K562 (cell line): ENCODE results near the gene C10orf90. TPM values are rescaled to one million over a fixed set of nuclear protein-coding genes. Genes with fewer than 3 reads are reported as not detected.

Experiments used
- ATAC-seq: fragments of 200-7000 bp; cut with Tn5 transposase; 3 replicates; pipeline ENCODE4 v1.9.1; 2020; ENCODE audit warnings: moderate library complexity
- BruUV-seq: library from RNA; stranded (reverse); fragments of 400-500 nt; replicated peaks from 2 replicates; lab custom pipeline; 2021; lab: Mats Ljungman, UMichigan
- CTCF ChIA-PET: fragments of 300-600 bp; formaldehyde crosslinking; extraction: SDS; loops from one replicate; lab custom pipeline; 2021; ENCODE audit warnings: low intra/inter-chr PET ratio; lab: Yijun Ruan, JAX
- POLR2A ChIA-PET: fragments of 300-600, 350-650 bp; sonication (Branson Sonifier 250); formaldehyde crosslinking; extraction: SDS; loops from one replicate; lab custom pipeline; 2021; ENCODE audit warnings: antibody characterized with exemption, inconsistent platforms; lab: Yijun Ruan, JAX
- DNase-seq, 4 experiments: peaks; one replicate each; pipeline versions ENCODE4 v3.0.0 to v3.0.0-alpha.2; 2011 to 2018; ENCODE audit warnings: low spot score in 3 of 4, mixed read lengths in 3 of 4; ENCODE audit errors: extremely low read depth in 1 of 4
- FAIRE-seq: peaks from 2 replicates; lab custom pipeline; 2011; peaks lifted over from hg19 to GRCh38; lab: Jason Lieb, UNC
- H2AFZ ChIP-seq: 2 replicates; pipeline ENCODE4 v1.6.0; 2011; ENCODE audit warnings: low read depth, low read length, control low read depth, inconsistent platforms
- H3K27ac ChIP-seq: fragments of 200-600 bp; 3 replicates; pipeline ENCODE4 v1.8.0; 2011; ENCODE audit warnings: low read depth, mild to moderate bottlenecking, control low read depth, inconsistent platforms, low read length, moderate library complexity, mixed read lengths; ENCODE audit errors: extremely low read depth
- H3K27me3 ChIP-seq, 2 experiments: fragments of 300-600 bp in 1 of 2; 2 replicates in 1 of 2; 3 replicates in 1 of 2; pipeline versions ENCODE4 v1.6.0 to v1.8.0; 2011; ENCODE audit warnings: inconsistent platforms in 2 of 2, low read length in 2 of 2, mild to moderate bottlenecking in 1 of 2, mixed read lengths in 1 of 2, moderate library complexity in 1 of 2; ENCODE audit not compliant: control insufficient read depth in 2 of 2, insufficient read depth in 2 of 2
- H3K36me3 ChIP-seq: fragments of 300-600 bp; 3 replicates; pipeline ENCODE4 v1.8.0; 2011; ENCODE audit warnings: mild to moderate bottlenecking, low read length, inconsistent platforms; ENCODE audit not compliant: control insufficient read depth, insufficient read depth
- H3K4me1 ChIP-seq, 2 experiments: fragments of 200-600 bp in 1 of 2; replicated peaks in 1 of 2; 2 replicates in 1 of 2; 3 replicates in 1 of 2; pipeline versions ENCODE4 v1.5.1 to v1.8.0; 2011; ENCODE audit warnings: inconsistent platforms in 2 of 2, low read length in 2 of 2, mild to moderate bottlenecking in 1 of 2, mixed read lengths in 1 of 2, moderate library complexity in 1 of 2; ENCODE audit not compliant: control insufficient read depth in 2 of 2, insufficient read depth in 2 of 2
- H3K4me2 ChIP-seq: 2 replicates; pipeline ENCODE4 v1.6.1; 2011; ENCODE audit warnings: low read length, control low read depth, inconsistent platforms, mixed read lengths; ENCODE audit not compliant: insufficient read depth
- H3K4me3 ChIP-seq: fragments of 200-600 bp; sonication (generic), shearing (Covaris generic); 2 replicates; pipeline ENCODE4 v1.5.1; 2016; ENCODE audit warnings: control low read depth, inconsistent platforms
- H3K79me2 ChIP-seq: fragments of 200-600 bp; 3 replicates; pipeline ENCODE4 v1.8.0; 2011; ENCODE audit warnings: low read length, inconsistent platforms; ENCODE audit not compliant: control insufficient read depth, insufficient read depth
- H3K9ac ChIP-seq, 2 experiments: 2 replicates each; pipeline versions ENCODE4 v1.6.0 to v1.6.1; 2011; ENCODE audit warnings: low read depth in 2 of 2, low read length in 2 of 2, control low read depth in 1 of 2, inconsistent platforms in 1 of 2, mild to moderate bottlenecking in 1 of 2, mixed read lengths in 1 of 2; ENCODE audit not compliant: insufficient read depth in 1 of 2
- H3K9me1 ChIP-seq: one replicate; pipeline ENCODE4 v1.6.0; 2011; ENCODE audit warnings: inconsistent platforms, mild to moderate bottlenecking, low read length, moderate library complexity; ENCODE audit not compliant: control insufficient read depth, insufficient read depth
- H3K9me3 ChIP-seq: replicated peaks from 2 replicates; pipeline ENCODE4 v1.5.1; 2011; ENCODE audit warnings: low read depth, low read length, inconsistent platforms; ENCODE audit not compliant: control insufficient read depth, insufficient read depth
- H4K20me1 ChIP-seq: replicated peaks from 2 replicates; pipeline ENCODE4 v1.6.1; 2011; ENCODE audit warnings: low read length, inconsistent platforms, mixed read lengths; ENCODE audit not compliant: control insufficient read depth, insufficient read depth
- ARID2 ChIP-seq: fragments of 450-650 bp; IDR thresholded peaks from 2 replicates; pipeline ENCODE4 v1.6.1; 2017; ENCODE audit warnings: antibody characterized with exemption, mild to moderate bottlenecking
- MED1 ChIP-seq: sonication (generic); formaldehyde crosslinking; IDR thresholded peaks from 2 replicates; pipeline ENCODE4 v1.8.1; 2023; ENCODE audit warnings: missing genetic modification reagents, borderline replicate concordance
- TARDBP ChIP-seq: fragments of 450-650 bp; IDR thresholded peaks from 2 replicates; pipeline ENCODE4 v1.6.1; 2016
- WGBS: fragments of 100-300 bp; shearing (Covaris generic); methylation state at CpG from one replicate; pipeline ENCODE4 v1.1.6; 2016; ENCODE audit warnings: low coverage, mixed read lengths; ENCODE audit not compliant: insufficient coverage; ENCODE audit errors: missing lambda C conversion rate; 5-methylcytosine and 5-hydroxymethylcytosine counted together
- in situ Hi-C: fragments of 300-500 bp; cut with MboI; formaldehyde crosslinking; loops from 4 replicates; pipeline ENCODE4 v1.15.0; 2018; ENCODE audit warnings: inconsistent platforms, mixed read lengths
- intact Hi-C: fragments of 100-400 bp; cut with micrococcal nuclease; formaldehyde crosslinking; loops from 2 replicates; pipeline ENCODE4 v1.14.2; 2022
- polyA plus RNA-seq, 8 experiments: library from polyadenylated mRNA; depleted of rRNA in 4 of 8; stranded (reverse) in 5 of 8; unstranded in 3 of 8; fragments of >200 nt; fragmentation: Nextera tagmentation in 2 of 8; fragmentation: Illumina TruSeq in 1 of 8; extraction: Ambion mirVana in 2 of 8; extraction: Trizol in 1 of 8; gene quantifications; 2 replicates each; pipeline versions ENCODE4 v1.2.1 to v1.2.3, GENCODE V29; 2011 to 2014; ENCODE audit warnings: inconsistent platforms in 1 of 8, missing spikeins in 1 of 8
- total RNA-seq, 7 experiments: library from RNA; depleted of rRNA in 6 of 7; stranded (reverse); fragments of >200 nt in 6 of 7; fragmentation: Illumina TruSeq in 2 of 7; extraction: Trizol in 2 of 7; gene quantifications; 2 replicates each; pipeline versions ENCODE4 v1.2.1 to v1.2.3, GENCODE V29; 2011 to 2021; ENCODE audit warnings: low replicate concordance in 1 of 7
- TF ChIP-seq, protein P1 (sequence below), 2 experiments: fragments of 450-650 bp; formaldehyde crosslinking in 1 of 2; IDR thresholded peaks; 2 replicates each; pipeline versions ENCODE4 v1.4.0 to v1.6.1; 2014 to 2020; ENCODE audit warnings: mild to moderate bottlenecking in 2 of 2, borderline replicate concordance in 1 of 2, low read depth in 1 of 2

C10orf90 gene
- total and polyA plus RNA-seq, 9 of the 15 experiments (the other 6 are each of a cell fraction or from before 2014, with no cell fraction given) = not detected

DNA sequence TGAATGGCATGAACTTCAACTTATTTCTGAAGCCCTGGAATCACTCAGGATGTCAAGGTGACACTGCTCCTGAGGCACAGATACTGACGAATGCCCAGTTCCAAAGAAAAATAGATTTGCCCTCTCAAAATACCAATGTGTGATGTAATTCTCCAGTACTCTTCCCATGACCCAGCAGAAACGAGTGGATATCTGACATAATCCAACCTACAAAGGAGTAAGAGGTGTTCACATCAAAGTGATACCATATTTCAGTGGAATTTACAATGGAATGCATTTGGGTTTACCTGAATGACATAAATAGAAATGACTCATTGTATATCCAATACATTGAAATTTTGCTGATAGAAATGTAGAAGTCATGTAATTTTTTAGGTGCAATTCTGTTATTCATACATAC is 161.3 kb downstream of the C10orf90 start:
- no peak overlapping the region for H3K4me3 ChIP-seq
- DNase-seq (no peak), FAIRE-seq (no peak), ATAC-seq (no peak)
- no peaks in the 10 kb centered on the region for H3K79me2 ChIP-seq
- H3K27me3 ChIP-seq = no peaks in the 10 kb centered on the region; a peak in 1 of 5 replicates
- no peak overlapping the region for H3K27ac ChIP-seq
- H3K4me1 ChIP-seq = no peaks in the 10 kb centered on the region; a peak in 1 of 5 replicates
- H3K9me1 ChIP-seq = no peaks in the 10 kb centered on the region
- H3K36me3 ChIP-seq = no peaks in the 10 kb centered on the region
- ChIA-PET POLR2A (no interaction called here), CTCF (no interaction called here)
- H4K20me1 ChIP-seq = no peaks in the 10 kb centered on the region; the same call in 1 of the 2 replicates
- TF ChIP-seq TARDBP (no peak), MED1 (CRISPR knock-in tag) (no peak)
- WGBS = 0% methylated on average over 2 of the region's 2 CpGs
- no peak overlapping the region for H3K4me2 ChIP-seq
- no peak overlapping the region for H2AFZ ChIP-seq
- H3K9ac ChIP-seq = no peak overlapping the region
- intact Hi-C loops = no loop called here
- in situ Hi-C loops = loop anchor here (10.0 kb wide), 1 partner anchor 524 kb away; no protein-coding TSS in a partner anchor
- BruUV-seq = no TSS peak
- H3K9me3 ChIP-seq = no peaks in the 10 kb centered on the region

DNA sequence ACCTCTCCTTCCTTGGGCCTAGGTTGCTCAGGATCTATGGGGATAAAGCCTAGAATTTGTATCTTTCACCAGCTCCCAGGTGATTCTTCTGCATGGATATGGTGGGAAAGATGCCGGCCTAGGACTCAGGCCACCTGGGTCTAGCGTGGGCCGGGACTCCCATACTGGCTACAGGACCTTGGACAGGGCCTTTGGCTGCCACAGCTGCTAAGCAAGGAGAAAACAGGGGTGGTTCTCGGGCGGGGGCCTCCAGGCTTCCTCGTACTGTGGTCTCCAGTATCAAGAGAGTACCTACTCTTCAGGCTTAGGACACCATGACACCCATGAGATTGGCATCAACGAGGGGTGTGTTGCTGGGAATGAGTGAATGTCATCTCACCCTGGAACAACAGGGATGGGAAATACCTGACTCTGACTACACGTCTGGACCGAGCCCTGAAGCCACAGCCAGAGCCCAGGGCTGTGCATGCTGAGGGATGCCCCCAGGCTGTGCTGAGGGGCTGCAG is 161.9 kb downstream of the C10orf90 start:
- no peaks in the 10 kb centered on the region; a peak in 1 of 5 replicates for H3K27me3 ChIP-seq
- ChIA-PET CTCF (no interaction called here), POLR2A (no interaction called here)
- H3K9me3 ChIP-seq = no peaks in the 10 kb centered on the region
- DNase-seq (no peak), ATAC-seq (no peak), FAIRE-seq (no peak)
- H3K27ac ChIP-seq = no peak overlapping the region
- TF ChIP-seq, protein P1, sequence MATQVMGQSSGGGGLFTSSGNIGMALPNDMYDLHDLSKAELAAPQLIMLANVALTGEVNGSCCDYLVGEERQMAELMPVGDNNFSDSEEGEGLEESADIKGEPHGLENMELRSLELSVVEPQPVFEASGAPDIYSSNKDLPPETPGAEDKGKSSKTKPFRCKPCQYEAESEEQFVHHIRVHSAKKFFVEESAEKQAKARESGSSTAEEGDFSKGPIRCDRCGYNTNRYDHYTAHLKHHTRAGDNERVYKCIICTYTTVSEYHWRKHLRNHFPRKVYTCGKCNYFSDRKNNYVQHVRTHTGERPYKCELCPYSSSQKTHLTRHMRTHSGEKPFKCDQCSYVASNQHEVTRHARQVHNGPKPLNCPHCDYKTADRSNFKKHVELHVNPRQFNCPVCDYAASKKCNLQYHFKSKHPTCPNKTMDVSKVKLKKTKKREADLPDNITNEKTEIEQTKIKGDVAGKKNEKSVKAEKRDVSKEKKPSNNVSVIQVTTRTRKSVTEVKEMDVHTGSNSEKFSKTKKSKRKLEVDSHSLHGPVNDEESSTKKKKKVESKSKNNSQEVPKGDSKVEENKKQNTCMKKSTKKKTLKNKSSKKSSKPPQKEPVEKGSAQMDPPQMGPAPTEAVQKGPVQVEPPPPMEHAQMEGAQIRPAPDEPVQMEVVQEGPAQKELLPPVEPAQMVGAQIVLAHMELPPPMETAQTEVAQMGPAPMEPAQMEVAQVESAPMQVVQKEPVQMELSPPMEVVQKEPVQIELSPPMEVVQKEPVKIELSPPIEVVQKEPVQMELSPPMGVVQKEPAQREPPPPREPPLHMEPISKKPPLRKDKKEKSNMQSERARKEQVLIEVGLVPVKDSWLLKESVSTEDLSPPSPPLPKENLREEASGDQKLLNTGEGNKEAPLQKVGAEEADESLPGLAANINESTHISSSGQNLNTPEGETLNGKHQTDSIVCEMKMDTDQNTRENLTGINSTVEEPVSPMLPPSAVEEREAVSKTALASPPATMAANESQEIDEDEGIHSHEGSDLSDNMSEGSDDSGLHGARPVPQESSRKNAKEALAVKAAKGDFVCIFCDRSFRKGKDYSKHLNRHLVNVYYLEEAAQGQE (IDR thresholded peaks at IDR 0.05; ENCODE audit: borderline replicate concordance) = peak; percentile 45
- TF ChIP-seq, protein P1 (CRISPR knock-in tag; IDR thresholded peaks at IDR 0.05; ENCODE audit: low read depth) = no peak
- no peak for TF ChIP-seq ARID2
- BruUV-seq = no TSS peak
- no peaks in the 10 kb centered on the region for H3K9me1 ChIP-seq
- no peaks in the 10 kb centered on the region for H3K36me3 ChIP-seq
- no peaks in the 10 kb centered on the region; the same call in 1 of the 2 replicates for H4K20me1 ChIP-seq
- intact Hi-C loops (no loop called here), in situ Hi-C loops (loop anchor here (10.0 kb wide), 1 partner anchor 524 kb away; no protein-coding TSS in a partner anchor)
- WGBS = 0% methylated on average over 1 of the region's 9 CpGs
- no peak overlapping the region for H3K9ac ChIP-seq
- H3K4me2 ChIP-seq = no peak overlapping the region
- H3K4me3 ChIP-seq = no peak overlapping the region
- no peaks in the 10 kb centered on the region; a peak in 1 of 5 replicates for H3K4me1 ChIP-seq
- H2AFZ ChIP-seq = no peak overlapping the region
- no peaks in the 10 kb centered on the region for H3K79me2 ChIP-seq
